IMR-90 (cell line): Measurements from ENCODE around the gene VPS50. TPM values are rescaled to one million over a fixed set of nuclear protein-coding genes. Genes with fewer than 3 reads are reported as not detected.

Experiments
- ATAC-seq: fragments of 200-7000 bp; cut with Tn5 transposase; 2 replicates; pipeline ENCODE4 v1.9.1; 2020; ENCODE audit warnings: low read depth, mild to moderate bottlenecking, moderate library complexity
- BruUV-seq: library from RNA; stranded (reverse); fragments of 400-500 nt; replicated peaks from 2 replicates; lab custom pipeline; 2021; lab: Mats Ljungman, UMichigan
- CTCF ChIA-PET: fragments of 300-600 bp; formaldehyde crosslinking; extraction: SDS; loops from one replicate; lab custom pipeline; 2021; ENCODE audit warnings: antibody characterized with exemption; lab: Yijun Ruan, JAX
- POLR2A ChIA-PET: fragments of 300-600 bp; sonication (Branson Sonifier 250); formaldehyde crosslinking; loops from one replicate; lab custom pipeline; 2022; ENCODE audit warnings: antibody characterized with exemption; ENCODE audit not compliant: unreplicated experiment; lab: Charles Lee
- DNase-seq: peaks from one replicate; pipeline ENCODE4 v3.0.0; 2013
- H2AFZ ChIP-seq: replicated peaks from 2 replicates; pipeline ENCODE3; 2013; ENCODE audit warnings: low read length, mild to moderate bottlenecking; ENCODE audit not compliant: poor library complexity
- H2AK5ac ChIP-seq: 2 replicates; pipeline ENCODE4 v1.6.1; 2013; ENCODE audit warnings: low read depth, low read length, inconsistent platforms
- H2AK9ac ChIP-seq: replicated peaks from 2 replicates; pipeline ENCODE3; 2013; ENCODE audit warnings: mild to moderate bottlenecking, low read depth, low read length, moderate library complexity; ENCODE audit not compliant: poor library complexity
- H2BK120ac ChIP-seq: 2 replicates; pipeline ENCODE4 v1.6.1; 2013; ENCODE audit warnings: low read depth, low read length, inconsistent platforms
- H2BK15ac ChIP-seq: 3 replicates; pipeline ENCODE4 v1.6.1; 2013; ENCODE audit warnings: low read depth, low read length, inconsistent platforms
- H2BK20ac ChIP-seq: 2 replicates; pipeline ENCODE4 v1.6.1; 2013; ENCODE audit warnings: low read depth, mild to moderate bottlenecking, inconsistent platforms, low read length, moderate library complexity
- H2BK5ac ChIP-seq: 2 replicates; pipeline ENCODE4 v1.6.1; 2013; ENCODE audit warnings: mild to moderate bottlenecking, low read depth, low read length, inconsistent platforms; ENCODE audit not compliant: poor library complexity, severe bottlenecking
- H3K14ac ChIP-seq: replicated peaks from 2 replicates; pipeline ENCODE4 v1.6.1; 2013; ENCODE audit warnings: low read depth, low read length, inconsistent platforms
- H3K18ac ChIP-seq: 2 replicates; pipeline ENCODE4 v1.6.1; 2013; ENCODE audit warnings: low read depth, low read length, control low read depth
- H3K23ac ChIP-seq: 2 replicates; pipeline ENCODE4 v1.6.1; 2013; ENCODE audit warnings: low read depth, low read length, inconsistent platforms
- H3K27ac ChIP-seq: 2 replicates; pipeline ENCODE4 v1.5.1; 2013; ENCODE audit warnings: mild to moderate bottlenecking, control low read depth, low read length; ENCODE audit not compliant: insufficient read depth
- H3K27me3 ChIP-seq: 2 replicates; pipeline ENCODE4 v1.6.1; 2013; ENCODE audit warnings: low read length; ENCODE audit not compliant: control insufficient read depth, insufficient read depth
- H3K36me3 ChIP-seq: 2 replicates; pipeline ENCODE4 v1.6.1; 2013; ENCODE audit warnings: low read length, mixed read lengths; ENCODE audit not compliant: control insufficient read depth, insufficient read depth
- H3K4ac ChIP-seq: 2 replicates; pipeline ENCODE4 v1.6.1; 2013; ENCODE audit warnings: low read depth, low read length, inconsistent platforms
- H3K4me1 ChIP-seq: 2 replicates; pipeline ENCODE4 v1.6.1; 2013; ENCODE audit warnings: low read length, mixed read lengths; ENCODE audit not compliant: control insufficient read depth, insufficient read depth
- H3K4me2 ChIP-seq: 2 replicates; pipeline ENCODE4 v1.6.1; 2013; ENCODE audit warnings: low read depth, mild to moderate bottlenecking, control low read depth, low read length, moderate library complexity
- H3K4me3 ChIP-seq: 2 replicates; pipeline ENCODE4 v1.5.1; 2013; ENCODE audit warnings: low read depth, mild to moderate bottlenecking, control low read depth, low read length, moderate library complexity; ENCODE audit not compliant: insufficient read depth
- H3K56ac ChIP-seq: 2 replicates; pipeline ENCODE4 v1.6.1; 2013; ENCODE audit warnings: low read length, inconsistent platforms; ENCODE audit not compliant: insufficient read depth; ENCODE audit errors: extremely low read depth
- H3K79me1 ChIP-seq, 2 experiments: 2 replicates each; pipeline ENCODE4 v1.6.1; 2013; ENCODE audit warnings: low read length in 2 of 2, inconsistent platforms in 1 of 2, low read depth in 1 of 2
- H3K9ac ChIP-seq: 2 replicates; pipeline ENCODE4 v1.6.1; 2013; ENCODE audit warnings: low read depth, low read length, control low read depth
- H3K9me1 ChIP-seq: 2 replicates; pipeline ENCODE4 v1.6.1; 2013; ENCODE audit warnings: low read length, inconsistent platforms; ENCODE audit not compliant: insufficient read depth
- H3K9me3 ChIP-seq: 2 replicates; pipeline ENCODE4 v1.6.1; 2013; ENCODE audit warnings: low read length; ENCODE audit not compliant: control insufficient read depth, insufficient read depth
- H4K20me1 ChIP-seq: 2 replicates; pipeline ENCODE4 v1.6.1; 2013; ENCODE audit warnings: low read length, inconsistent platforms; ENCODE audit not compliant: insufficient read depth
- H4K5ac ChIP-seq: 2 replicates; pipeline ENCODE4 v1.6.1; 2013; ENCODE audit warnings: mild to moderate bottlenecking, low read depth, low read length, control low read depth
- H4K8ac ChIP-seq, 2 experiments: 2 replicates each; pipeline ENCODE4 v1.6.1; 2013; ENCODE audit warnings: low read depth in 2 of 2, low read length in 2 of 2, control low read depth in 1 of 2, inconsistent platforms in 1 of 2
- H4K91ac ChIP-seq: 2 replicates; pipeline ENCODE4 v1.6.1; 2013; ENCODE audit warnings: low read depth, low read length, inconsistent platforms; ENCODE audit not compliant: insufficient read depth
- BHLHE40 ChIP-seq: fragments of 150-350 bp; IDR thresholded peaks from 2 replicates; pipeline ENCODE4 v1.6.1; 2016; ENCODE audit warnings: mild to moderate bottlenecking, low read depth, low read length
- CHD1 ChIP-seq: IDR thresholded peaks from 2 replicates; pipeline ENCODE4 v1.6.1; 2012; ENCODE audit warnings: low read depth, low read length, improper control_type of control experiment
- FOS ChIP-seq: fragments of 150-350 bp; IDR thresholded peaks from 2 replicates; pipeline ENCODE4 v1.6.1; 2016; ENCODE audit warnings: low read depth, low read length
- MAFK ChIP-seq: IDR thresholded peaks from 2 replicates; pipeline ENCODE4 v1.6.1; 2012; ENCODE audit warnings: low read depth, low read length, improper control_type of control experiment
- MAZ ChIP-seq: IDR thresholded peaks from 2 replicates; pipeline ENCODE4 v1.6.1; 2012; ENCODE audit warnings: low read depth, mild to moderate bottlenecking, low read length, improper control_type of control experiment, moderate library complexity, borderline replicate concordance
- NFE2L2 ChIP-seq: fragments of 150-350 bp; IDR thresholded peaks from 2 replicates; pipeline ENCODE4 v1.6.1; 2016; ENCODE audit warnings: low read depth, mild to moderate bottlenecking, low read length
- RCOR1 ChIP-seq: IDR thresholded peaks from 2 replicates; pipeline ENCODE4 v1.6.1; 2012; ENCODE audit warnings: mild to moderate bottlenecking, low read length, improper control_type of control experiment; ENCODE audit not compliant: insufficient replicate concordance
- RFX5 ChIP-seq: IDR thresholded peaks from 2 replicates; pipeline ENCODE4 v1.8.0; 2012; ENCODE audit warnings: low read depth, mild to moderate bottlenecking, low read length, moderate library complexity
- SMC3 ChIP-seq: fragments of 150-350 bp; IDR thresholded peaks from 2 replicates; pipeline ENCODE4 v1.6.1; 2016; ENCODE audit warnings: low read depth, mild to moderate bottlenecking, antibody characterized with exemption, low read length, moderate library complexity
- dilution Hi-C: fragments of 300-500 bp; cut with HindIII; formaldehyde crosslinking; loops from one replicate; pipeline ENCODE4 v1.14.3; 2018; ENCODE audit warnings: low sequenced_read_pairs; ENCODE audit not compliant: unreplicated experiment
- in situ Hi-C: fragments of 300-500 bp; cut with MboI; formaldehyde crosslinking; loops from 3 replicates; pipeline ENCODE4 v1.14.3; 2019; ENCODE audit warnings: low sequenced_read_pairs, inconsistent platforms, mixed read lengths
- intact Hi-C: fragments of 100-400 bp; cut with micrococcal nuclease; formaldehyde crosslinking; loops from 2 replicates; pipeline ENCODE4 v1.10.0; 2022
- polyA plus RNA-seq, 3 experiments: library from polyadenylated mRNA; depleted of rRNA; stranded (reverse); fragments of >200 nt; gene quantifications; 2 replicates each; pipeline ENCODE4 v1.2.3, GENCODE V29; 2012; ENCODE audit warnings: low replicate concordance in 1 of 3
- total RNA-seq: library from RNA; depleted of rRNA; stranded (reverse); fragments of >200 nt; gene quantifications from 2 replicates; pipeline ENCODE4 v1.2.3, GENCODE V29; 2012
- TF ChIP-seq, protein P1 (sequence below): fragments of 150-350 bp; IDR thresholded peaks from 2 replicates; pipeline ENCODE4 v1.6.1; 2016; ENCODE audit warnings: low read depth, mild to moderate bottlenecking, low read length, moderate library complexity, borderline replicate concordance
- TF ChIP-seq, protein P2 (sequence below): fragments of 150-350 bp; IDR thresholded peaks from 2 replicates; pipeline ENCODE4 v1.6.1; 2017; ENCODE audit warnings: mild to moderate bottlenecking, antibody characterized with exemption, low read length, low read depth

Gene VPS50
- total and polyA plus RNA-seq, 2 of the 4 experiments (the other 2 are of a cell fraction): 7.1 to 22.0 TPM

DNA sequence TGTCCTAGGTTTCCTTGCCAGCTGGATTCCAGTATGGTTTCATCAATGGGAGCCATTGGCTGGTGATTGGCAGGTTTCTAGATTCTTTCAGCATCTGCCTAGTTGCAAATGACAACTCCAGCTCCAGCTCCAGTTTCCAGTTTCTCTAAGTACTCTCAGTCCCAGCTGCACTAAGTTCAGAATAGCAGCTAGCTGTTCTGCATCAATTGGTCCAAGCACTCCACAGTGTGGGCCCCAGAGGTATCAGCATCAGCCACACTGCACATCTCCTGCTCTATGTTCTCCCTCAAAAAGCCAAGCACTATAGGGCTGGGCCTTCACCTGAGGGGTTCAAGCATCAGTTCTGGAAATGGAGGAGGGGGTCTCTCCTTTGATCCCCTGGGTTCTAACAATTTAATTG is 143.4 kb downstream of the VPS50 start:
- no TSS peak for BruUV-seq
- intact Hi-C loops (loop anchor here (2.0 kb wide), 1 partner anchor 175 kb away; no protein-coding TSS in a partner anchor), dilution Hi-C loops (no loop called here), in situ Hi-C loops (no loop called here)
- TF ChIP-seq MAZ (no peak), FOS (no peak), SMC3 (no peak), MAFK (no peak), RFX5 (no peak), NFE2L2 (no peak), RCOR1 (no peak), BHLHE40 (no peak), CHD1 (no peak)
- TF ChIP-seq, protein P1, sequence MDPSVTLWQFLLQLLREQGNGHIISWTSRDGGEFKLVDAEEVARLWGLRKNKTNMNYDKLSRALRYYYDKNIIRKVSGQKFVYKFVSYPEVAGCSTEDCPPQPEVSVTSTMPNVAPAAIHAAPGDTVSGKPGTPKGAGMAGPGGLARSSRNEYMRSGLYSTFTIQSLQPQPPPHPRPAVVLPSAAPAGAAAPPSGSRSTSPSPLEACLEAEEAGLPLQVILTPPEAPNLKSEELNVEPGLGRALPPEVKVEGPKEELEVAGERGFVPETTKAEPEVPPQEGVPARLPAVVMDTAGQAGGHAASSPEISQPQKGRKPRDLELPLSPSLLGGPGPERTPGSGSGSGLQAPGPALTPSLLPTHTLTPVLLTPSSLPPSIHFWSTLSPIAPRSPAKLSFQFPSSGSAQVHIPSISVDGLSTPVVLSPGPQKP: no peak
- TF ChIP-seq, protein P2, sequence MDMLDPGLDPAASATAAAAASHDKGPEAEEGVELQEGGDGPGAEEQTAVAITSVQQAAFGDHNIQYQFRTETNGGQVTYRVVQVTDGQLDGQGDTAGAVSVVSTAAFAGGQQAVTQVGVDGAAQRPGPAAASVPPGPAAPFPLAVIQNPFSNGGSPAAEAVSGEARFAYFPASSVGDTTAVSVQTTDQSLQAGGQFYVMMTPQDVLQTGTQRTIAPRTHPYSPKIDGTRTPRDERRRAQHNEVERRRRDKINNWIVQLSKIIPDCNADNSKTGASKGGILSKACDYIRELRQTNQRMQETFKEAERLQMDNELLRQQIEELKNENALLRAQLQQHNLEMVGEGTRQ: no peak
- H3K14ac ChIP-seq: no peak overlapping the region
- H3K4me2 ChIP-seq: no peak overlapping the region
- no peak overlapping the region for H3K9ac ChIP-seq
- no peak overlapping the region for H2AFZ ChIP-seq
- H3K4me3 ChIP-seq: no peak overlapping the region
- H4K91ac ChIP-seq: no peak overlapping the region
- H3K4ac ChIP-seq: no peak overlapping the region
- no peaks in the 10 kb centered on the region for H3K79me1 ChIP-seq
- H3K56ac ChIP-seq: no peak overlapping the region
- H3K27ac ChIP-seq: no peak overlapping the region
- H2BK15ac ChIP-seq: no peak overlapping the region
- H3K36me3 ChIP-seq: no peaks in the 10 kb centered on the region
- no peak overlapping the region for H2AK5ac ChIP-seq
- peaks cover 8% of the 10 kb centered on the region for H3K27me3 ChIP-seq
- no peak overlapping the region for H4K5ac ChIP-seq
- H2BK120ac ChIP-seq: no peak overlapping the region
- H3K23ac ChIP-seq: no peak overlapping the region
- no peak overlapping the region for H2BK20ac ChIP-seq
- CTCF ChIA-PET: interaction anchor here (2.2 kb wide), 1 partner anchor 130 kb away, joined by 29 read pairs; no protein-coding TSS in a partner anchor
- no peak for ATAC-seq
- no peak overlapping the region for H2AK9ac ChIP-seq
- H3K9me3 ChIP-seq: no peaks in the 10 kb centered on the region
- H3K18ac ChIP-seq: no peak overlapping the region
- POLR2A ChIA-PET: no interaction called here
- DNase-seq: no peak
- no peak overlapping the region for H2BK5ac ChIP-seq
- H3K4me1 ChIP-seq: no peaks in the 10 kb centered on the region
- H3K9me1 ChIP-seq: no peaks in the 10 kb centered on the region
- no peaks in the 10 kb centered on the region for H4K20me1 ChIP-seq
- no peak overlapping the region for H4K8ac ChIP-seq
